ENCODE data around the gene WIPF1.

WIPF1 gene

DNA sequence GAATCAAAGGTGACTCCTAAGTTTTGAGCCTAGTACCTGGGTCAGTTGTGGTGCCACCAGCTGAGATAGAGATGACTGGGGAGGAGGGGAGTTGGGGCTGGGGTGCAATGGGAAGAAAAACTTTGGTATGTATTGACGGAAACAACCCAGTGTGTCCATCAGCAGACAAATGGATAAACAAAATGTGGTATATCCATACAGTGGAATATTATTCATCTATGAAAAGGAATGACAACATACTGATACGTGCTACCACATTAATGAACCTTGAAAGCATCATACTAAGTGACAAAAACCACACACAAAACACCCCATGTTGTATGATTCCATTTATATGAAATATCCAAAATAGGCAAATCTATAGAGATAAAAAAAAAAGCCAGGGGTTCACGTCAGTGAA lies 69.6 kb downstream of the WIPF1 start:
- DNase-seq = no peak

DNA sequence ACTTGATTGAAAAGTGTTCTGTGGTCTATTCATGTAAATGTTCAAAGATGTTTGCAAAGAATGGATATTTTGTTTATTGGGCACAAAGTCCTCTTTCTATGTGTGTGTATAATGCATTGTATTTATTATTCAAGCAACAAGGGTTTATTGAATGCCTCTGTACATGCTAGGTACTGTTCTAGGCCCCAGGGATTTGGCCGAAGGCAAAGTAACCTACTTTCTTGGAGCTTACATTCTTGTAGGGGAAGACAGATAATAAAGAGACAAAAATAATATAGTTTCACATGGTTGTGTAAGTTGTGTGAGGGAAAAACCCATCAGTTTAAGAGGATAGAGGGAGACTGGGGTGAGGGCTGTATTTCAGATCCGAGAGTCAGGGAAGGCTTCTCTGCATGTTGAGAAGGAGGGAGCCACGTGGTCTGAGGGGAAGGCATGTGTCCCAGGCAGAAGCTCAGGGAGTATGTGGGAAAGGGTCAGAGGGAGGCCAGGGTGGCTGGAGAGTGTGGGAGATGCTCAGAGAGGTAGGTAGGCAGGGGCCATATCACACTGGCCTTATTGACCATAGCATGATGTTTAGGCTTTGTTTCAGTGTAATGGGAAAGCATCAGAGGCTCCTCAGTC lies 70.4 kb downstream of the WIPF1 start:
- DNase-seq = no peak

DNA sequence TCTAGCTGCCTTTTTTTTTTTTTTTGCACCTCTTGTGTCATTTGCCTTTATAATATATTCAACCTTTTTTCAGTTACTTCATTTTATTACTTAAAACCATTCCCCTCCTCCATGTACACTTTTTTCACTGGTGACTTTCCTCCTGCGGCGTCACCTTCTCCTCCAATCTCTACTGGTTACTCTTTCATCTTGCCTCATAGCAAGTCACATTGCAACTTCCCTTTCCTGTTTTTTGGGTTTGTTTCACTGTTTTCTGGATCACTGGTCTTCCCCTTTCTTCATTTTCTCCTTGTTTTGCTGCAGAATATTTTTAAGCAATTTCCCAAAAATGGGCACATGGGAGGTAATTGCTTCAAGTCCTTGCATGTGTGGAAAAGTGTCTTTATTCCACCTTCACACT lies 73.1 kb downstream of the WIPF1 start:
- DNase-seq = no peak

DNA sequence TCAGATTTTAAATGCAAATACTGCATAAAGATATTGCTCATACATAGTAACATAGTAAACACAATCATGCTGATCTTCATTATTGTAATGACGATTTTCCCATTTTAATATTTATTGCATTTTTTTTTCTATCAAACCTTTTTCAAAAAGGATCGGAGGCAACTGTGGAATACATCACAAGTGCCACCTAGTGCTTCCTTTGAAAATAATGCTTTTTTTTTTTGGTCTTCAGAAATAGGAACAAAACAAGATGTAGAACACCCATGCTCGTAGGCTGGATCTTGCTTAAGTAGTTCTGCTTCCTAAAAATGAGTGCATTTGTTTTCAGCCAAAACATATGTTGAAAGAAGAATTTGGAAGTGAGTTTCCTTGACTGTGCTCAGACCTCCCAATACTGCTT lies 75.1 kb downstream of the WIPF1 start:
- no peak for DNase-seq

DNA sequence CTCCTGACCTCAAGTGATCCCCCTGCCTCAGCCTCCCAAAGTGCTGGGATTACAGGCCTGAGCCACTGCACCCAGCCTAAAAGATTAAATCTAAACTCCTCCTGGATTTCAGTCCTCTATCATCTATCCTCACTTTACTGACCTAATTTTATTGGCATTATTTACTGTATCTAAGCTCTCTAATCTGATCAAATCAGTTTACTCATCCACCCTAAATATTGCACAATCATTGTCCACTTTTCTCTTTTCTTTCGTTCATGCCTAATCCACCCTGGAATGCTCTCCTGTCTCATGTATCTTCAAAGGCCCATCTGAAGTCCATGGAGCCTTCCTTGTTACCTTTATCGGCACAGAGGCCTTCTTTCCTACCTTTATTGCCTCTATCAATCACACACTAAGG lies 79.2 kb downstream of the WIPF1 start:
- DNase-seq = no peak

DNA sequence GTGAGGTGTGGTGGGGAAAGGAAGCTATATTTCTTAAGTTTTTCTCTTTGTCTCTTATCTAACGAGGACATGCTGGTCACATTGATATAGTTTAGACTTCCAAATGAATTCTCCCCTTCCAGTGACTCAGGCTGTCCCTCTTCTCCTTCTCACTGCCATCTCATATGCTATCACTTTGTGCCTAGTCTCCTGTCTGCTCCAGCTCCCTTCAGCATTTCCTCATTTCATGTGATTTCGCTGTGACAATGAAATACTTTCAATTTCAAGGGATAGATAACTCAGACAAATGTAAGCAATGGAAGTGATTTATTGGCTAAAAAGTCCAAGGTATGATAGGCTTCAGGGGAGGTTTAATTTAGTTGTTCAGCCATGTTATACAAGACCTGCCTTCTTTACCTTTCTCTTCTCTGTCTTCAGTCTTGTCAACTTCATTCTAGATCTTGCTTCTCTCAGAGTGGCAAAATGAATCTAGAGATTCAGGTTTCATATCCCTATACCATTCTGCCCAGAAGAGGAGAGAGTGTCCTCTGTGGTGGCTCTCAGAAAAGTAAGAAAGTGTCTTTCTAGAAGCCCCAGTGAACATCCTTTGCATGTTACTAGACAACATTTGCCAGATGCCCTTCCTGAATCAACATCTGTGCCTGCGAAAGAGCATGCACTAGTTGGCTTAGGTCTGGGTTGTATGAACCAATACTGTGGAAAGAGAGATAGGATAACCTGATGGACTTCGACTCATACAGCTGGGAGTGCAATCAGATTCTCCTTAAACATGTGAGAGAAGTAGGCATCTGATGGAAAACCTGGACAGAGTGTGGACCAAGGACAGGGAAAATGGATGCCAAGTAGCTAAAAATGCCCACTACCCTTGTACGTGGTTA lies 80.9 kb downstream of the WIPF1 start:
- no peak for DNase-seq

DNA sequence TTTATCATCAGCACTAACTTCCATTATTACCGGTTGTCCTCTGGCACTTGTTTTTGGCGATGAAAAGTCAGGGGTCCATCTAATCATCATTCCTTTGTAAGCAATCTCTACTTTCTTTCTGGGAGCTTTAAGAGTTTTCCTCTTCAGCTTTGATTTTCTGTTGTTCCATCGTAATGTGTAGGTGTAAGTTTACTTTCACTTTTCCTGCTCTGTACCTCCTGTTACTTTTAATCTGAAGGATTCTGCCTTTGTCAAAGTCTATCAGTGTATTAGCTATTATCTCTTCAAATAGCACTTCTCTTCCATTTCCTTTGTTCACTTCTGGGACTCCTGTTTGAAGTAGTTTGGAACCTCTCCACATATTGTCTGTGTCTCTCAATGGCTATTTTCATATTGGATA lies 85.3 kb downstream of the WIPF1 start:
- DNase-seq = no peak

DNA sequence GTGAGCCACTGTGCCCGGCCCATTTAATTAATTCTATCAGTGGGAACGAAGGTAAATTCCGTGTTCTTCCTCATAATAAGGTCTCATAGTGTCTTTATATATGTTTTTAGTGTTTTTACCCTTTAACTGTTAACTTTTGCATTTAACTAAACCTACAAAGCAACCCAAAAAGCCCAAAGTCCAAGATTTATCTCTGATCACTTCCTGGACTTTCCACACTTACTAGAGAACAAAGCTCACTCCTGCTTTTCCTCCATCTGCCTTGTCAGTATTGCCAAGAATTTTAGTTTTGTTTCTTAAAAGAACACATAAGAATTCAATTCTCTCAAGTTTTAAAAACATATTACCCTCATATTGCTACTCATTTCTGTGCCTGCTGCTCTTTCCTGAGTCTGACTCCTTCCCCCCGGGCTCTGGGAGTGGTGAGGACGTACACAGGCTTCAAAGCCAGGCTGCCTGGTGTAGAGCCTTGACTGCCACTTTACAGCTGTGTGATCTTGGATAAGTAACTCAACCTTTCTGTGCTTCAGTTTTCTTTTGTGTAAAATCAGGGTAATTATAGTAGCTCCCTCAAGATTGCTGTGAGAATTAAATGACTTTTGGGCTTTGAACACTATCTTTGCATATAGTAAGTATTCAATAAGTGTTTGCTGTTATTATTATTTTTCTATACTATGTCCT lies 85.9 kb downstream of the WIPF1 start:
- DNase-seq = no peak

DNA sequence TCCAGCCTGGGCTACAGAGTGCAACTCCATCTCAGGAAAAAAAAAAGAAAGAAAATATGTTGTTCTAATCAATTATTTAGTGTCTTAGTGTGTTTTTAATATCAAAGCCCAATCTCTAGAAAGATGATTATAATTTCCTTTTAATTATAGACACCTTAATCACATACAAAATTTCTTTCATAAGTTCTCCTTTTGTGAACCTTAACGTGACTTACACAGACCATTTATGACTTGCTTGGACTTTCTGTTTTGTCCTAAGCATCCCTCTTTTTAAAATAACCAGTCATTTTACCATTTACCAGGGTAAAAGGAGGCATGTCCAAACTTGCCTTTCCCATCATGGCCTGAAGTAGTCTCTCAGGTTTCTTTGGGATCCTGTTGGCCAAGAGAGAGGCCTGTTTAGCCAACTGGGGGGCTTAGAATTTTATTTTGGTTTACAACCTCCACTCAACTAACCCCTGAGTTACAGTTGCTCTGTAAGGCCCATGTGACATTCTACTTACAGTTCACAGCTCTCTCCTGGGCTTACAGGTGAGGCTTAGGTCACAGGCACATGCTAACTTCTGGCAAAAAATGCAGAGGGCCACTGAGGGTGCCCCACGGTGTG lies 86.9 kb downstream of the WIPF1 start:
- DNase-seq = no peak
